GM12873 (cell line): ENCODE data around the gene ROMO1.

Source experiments
- TF ChIP-seq, protein P1 (sequence below): IDR thresholded peaks from 2 replicates; pipeline ENCODE4 v1.5.1; 2012; ENCODE audit warnings: low read depth, mild to moderate bottlenecking, moderate library complexity, low read length, control low read depth; ENCODE audit not compliant: insufficient read depth; ENCODE audit errors: missing control alignments

ROMO1 gene

DNA sequence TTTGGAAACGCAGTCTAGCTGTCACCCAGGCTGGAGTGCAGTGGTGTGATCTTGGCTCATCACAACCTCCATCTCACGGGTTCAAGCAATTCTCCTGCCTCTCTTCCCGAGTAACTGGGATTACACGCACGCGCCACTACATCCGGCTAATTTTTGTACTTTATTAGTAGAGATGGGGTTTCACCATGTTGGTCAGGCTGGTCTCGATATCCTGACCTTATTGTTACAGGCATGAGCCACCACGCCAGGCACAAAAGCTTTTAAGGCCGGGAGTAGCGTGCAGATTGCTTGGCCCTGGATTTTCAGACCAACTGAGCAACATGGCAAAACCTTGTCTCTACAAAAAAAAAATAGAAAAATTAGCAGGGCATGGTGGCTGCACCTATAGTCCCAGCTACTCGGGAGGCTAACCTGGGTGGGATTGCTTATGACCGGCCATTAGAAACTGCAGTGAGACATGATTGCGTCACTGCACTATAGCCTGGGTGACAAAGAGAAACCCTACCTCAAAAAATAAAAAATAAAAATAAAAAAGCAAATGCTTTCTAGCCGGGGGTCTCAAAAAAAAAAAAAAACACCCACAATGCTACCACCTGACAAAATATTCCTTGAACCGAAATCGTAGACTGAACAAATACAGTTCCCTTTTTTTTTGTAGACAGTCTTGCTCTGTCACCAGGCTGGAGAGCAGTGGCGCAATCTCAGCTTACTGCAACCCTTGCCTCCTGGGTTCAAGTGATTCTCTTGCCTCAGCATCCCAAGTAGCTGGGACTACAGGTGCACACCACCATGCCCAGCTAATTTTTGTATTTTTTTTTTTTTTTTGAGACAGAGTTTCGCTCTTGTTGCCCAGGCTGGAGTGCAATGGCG, 27.9 kb downstream of the ROMO1 start:
- TF ChIP-seq, protein P1, sequence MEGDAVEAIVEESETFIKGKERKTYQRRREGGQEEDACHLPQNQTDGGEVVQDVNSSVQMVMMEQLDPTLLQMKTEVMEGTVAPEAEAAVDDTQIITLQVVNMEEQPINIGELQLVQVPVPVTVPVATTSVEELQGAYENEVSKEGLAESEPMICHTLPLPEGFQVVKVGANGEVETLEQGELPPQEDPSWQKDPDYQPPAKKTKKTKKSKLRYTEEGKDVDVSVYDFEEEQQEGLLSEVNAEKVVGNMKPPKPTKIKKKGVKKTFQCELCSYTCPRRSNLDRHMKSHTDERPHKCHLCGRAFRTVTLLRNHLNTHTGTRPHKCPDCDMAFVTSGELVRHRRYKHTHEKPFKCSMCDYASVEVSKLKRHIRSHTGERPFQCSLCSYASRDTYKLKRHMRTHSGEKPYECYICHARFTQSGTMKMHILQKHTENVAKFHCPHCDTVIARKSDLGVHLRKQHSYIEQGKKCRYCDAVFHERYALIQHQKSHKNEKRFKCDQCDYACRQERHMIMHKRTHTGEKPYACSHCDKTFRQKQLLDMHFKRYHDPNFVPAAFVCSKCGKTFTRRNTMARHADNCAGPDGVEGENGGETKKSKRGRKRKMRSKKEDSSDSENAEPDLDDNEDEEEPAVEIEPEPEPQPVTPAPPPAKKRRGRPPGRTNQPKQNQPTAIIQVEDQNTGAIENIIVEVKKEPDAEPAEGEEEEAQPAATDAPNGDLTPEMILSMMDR = no peak

DNA sequence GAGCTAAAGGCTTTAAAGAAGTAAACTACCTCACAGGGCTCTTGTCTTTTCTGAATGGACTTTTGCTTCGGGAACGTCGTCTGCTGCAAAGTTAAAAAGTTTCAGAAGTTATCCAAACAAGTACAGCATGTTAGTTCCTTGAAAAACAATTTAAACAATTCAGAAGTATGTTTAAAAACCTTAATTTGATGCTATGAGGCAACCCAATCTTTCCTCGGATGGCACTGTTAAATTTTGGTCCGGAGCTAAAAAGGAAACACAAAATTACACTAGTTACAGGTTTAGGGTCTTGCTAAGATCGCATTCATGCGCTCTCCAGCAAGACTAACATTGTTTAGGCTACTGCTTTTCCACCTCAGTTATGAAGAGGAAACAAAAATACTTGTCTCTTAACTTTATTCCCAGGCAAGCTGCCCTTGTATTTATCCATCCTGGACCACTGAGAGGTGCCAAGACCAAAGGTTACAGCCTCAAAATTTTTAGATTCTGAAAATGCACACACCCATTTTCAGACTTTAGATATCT, 30.1 kb downstream of the ROMO1 start:
- TF ChIP-seq, protein P1 = no peak

DNA sequence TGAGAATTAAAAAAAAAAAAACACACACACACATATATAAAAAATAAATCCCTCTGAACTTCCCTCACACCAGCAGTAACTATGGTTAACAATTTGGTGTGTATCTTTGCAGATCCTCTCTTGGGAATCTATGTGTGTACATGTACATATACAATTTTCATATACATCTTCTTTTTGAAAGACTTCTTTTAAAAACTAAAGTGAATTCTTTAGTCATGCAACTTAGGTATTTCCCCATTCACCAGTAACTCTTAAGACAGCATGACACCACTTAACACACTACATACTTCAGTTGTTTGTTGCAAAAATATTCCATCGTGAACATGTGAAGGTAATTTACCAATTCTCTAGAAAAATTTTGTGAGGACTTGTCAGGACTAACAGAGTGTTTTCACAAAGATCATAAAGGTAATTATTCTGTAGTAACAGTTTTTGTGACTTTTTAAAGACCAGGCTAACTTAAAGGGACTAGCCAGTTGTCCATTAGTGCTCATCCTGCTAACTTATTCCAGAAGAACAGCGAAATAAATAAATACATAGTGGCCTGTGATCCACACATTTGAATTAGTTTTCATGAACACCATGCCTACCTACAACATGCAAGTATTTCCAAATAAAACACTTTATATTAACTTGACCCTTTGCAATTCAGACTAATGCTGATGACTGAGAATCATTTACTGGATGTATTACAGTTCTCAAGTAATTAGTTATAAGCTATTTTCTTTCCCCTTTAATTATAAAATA, 30.8 kb downstream of the ROMO1 start:
- TF ChIP-seq, protein P1 = no peak

DNA sequence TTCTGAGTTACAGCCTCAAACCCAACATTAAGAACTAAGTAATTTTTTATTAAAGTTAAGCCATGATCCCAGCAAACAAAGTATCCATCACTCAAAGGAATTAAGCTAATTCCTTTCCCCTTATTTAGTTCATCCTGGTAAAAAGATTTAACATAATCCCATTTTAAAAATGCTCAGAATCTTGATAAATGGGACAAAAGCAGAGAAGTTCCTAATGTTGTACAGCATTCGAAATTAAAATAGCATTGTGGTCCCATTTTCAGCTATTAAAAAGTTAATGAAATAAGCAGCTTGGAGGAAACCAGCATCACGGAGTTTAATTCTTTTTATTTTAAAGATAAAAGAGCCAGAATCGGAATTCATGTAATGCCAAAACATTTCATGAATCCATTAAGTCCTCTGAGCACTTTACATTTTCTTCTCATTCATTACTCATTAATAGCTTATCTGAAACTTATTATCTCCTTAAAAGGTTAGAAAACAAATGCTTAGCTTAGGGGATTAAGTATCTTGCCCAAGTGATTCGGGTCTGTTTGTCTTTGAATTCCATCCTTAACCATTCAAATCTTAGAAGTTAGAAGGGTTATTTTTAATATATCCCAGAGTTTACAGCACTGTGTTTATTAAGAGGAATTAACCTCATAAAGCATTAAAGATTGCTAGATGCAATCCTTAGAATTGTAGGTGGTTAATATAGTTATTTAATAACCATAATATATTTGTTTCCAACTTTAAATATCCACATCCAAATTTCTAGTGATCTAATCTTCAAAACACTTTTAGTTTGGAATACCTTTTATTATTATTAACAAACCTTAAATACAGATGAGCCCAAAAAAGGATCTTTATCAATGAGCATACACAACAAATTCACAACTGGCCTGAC, 31.6 kb downstream of the ROMO1 start:
- TF ChIP-seq, protein P1 = no peak

DNA sequence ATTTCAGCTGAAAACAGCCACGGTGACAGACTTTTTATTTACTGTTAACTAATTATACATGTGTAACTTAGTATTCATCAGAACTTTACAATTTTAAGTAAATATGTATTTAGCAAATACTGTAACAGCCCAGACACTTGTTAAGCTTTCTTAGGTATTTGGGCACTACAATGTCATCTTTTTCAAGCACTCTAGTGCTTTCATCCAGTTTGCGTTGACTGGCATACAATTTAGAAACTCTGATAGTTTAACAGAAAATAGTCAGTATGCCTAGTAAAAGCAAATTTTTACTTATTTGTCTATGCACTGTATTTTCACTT, 32.2 kb downstream of the ROMO1 start:
- TF ChIP-seq, protein P1 = no peak

DNA sequence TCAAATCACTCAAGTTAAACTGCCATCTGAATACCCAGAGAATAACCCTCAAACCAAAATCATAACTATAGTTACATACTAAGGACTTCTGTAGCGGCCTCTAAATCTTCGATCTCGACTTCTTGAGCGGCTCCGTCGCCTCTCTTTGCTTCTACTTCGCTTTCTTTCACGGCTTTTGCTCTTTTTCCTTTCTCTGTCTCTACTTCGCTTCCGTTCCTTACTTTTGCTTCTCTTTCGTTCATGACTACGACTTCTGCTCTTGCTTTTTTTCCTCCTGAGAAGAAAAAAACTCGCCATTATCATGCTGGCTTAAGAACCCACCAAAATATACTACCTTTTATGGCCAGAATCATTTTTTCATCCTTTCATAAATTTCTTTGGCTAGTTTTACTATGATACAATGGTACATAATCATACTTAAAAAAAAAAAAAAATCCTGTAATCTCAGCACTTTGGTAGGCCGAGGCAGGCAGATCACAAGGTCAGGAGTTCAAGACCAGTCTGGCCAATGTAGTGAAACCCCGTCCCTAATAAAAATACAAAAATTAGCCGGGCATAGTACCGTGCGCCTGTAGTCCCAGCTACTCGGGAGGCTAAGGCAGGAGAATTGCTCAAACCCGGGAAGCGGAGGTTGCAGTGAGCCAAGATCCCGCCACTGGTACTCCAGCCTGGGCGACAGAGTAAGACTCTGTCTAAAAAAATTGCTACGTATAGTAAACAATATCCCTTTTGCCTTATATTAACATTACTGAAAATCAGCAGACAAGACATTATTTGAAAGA, 32.8 kb downstream of the ROMO1 start:
- TF ChIP-seq, protein P1 = no peak
